ENCODE measurements around the gene MEAF6. TPM values are rescaled to one million over a fixed set of nuclear protein-coding genes. Genes with fewer than 3 reads are reported as not detected.
"Not testable (repeated sequence)": the region's sequence is repeated elsewhere in the genome, so short reads cannot be mapped to it uniquely, and the experiment has no call there.

Gene MEAF6
- total and polyA plus RNA-seq, 11 donors = 27.4 to 55.7 (median 39.6) TPM

DNA sequence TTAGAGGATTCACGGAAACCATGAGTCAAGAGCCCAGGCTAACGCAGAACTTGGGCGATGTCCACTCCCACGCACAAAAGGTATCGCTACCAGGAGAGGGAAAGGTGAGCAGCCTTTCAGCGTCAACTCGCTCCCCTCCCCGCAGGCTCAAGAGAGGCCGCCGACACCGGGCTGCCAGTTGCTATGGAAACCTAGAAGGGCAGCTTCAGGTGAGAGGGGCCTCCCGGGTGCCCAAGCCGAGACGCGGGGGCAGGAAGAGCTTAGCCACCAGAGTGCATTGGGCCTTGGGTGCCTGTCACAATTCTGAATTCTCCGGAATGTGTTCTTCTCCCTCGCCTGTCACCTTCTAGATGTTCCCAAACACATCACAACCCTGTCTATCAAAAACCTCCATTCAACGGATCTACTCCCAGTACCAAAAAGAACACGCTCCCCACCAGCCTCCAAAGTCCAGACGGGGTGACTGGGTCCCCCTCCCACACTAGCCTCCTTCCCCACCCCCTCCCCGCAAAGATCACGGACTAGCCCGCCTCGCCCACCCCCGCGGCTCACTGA, 694 bp downstream of the MEAF6 start:
- Histone ChIP-seq H3K4me1 (peaks cover 0 to 30% (median 20%) of the 10 kb centered on the region in 12 donors), H3K4me3 (peak overlapping the region; percentile 77 to 100 (median 88)), H3K36me3 (peaks cover 0 to 43% (median 37%) of the 10 kb centered on the region in 9 donors), H3K9me3 (no peaks in the 10 kb centered on the region), H3K27me3 (no peaks in the 10 kb centered on the region), H3K27ac (peak overlapping the region in 10 of 12 donors; percentile 86 to 99 (median 95))
- ATAC-seq (peak in 1 of 4 donors; percentile 3), DNase-seq (peak in 2 of 5 donors; percentile 22 to 31)
- TF ChIP-seq, protein P1, sequence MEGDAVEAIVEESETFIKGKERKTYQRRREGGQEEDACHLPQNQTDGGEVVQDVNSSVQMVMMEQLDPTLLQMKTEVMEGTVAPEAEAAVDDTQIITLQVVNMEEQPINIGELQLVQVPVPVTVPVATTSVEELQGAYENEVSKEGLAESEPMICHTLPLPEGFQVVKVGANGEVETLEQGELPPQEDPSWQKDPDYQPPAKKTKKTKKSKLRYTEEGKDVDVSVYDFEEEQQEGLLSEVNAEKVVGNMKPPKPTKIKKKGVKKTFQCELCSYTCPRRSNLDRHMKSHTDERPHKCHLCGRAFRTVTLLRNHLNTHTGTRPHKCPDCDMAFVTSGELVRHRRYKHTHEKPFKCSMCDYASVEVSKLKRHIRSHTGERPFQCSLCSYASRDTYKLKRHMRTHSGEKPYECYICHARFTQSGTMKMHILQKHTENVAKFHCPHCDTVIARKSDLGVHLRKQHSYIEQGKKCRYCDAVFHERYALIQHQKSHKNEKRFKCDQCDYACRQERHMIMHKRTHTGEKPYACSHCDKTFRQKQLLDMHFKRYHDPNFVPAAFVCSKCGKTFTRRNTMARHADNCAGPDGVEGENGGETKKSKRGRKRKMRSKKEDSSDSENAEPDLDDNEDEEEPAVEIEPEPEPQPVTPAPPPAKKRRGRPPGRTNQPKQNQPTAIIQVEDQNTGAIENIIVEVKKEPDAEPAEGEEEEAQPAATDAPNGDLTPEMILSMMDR (IDR thresholded peaks at IDR 0.05) = no peak
- TF ChIP-seq POLR2A (IDR thresholded peaks at IDR 0.05) = no peak
- intact Hi-C loops (cut with DNase I) = loop anchor here in 2 of 10 donors (2.0 to 5.0 kb wide), 3 partner anchors 38 to 81 kb away; partner anchors contain the start of genes SNIP1 (in 2 of the 2) and GNL2 (in 1 of the 2)
- 1 to 4% (median 3%) methylated on average over 21 to 26 of the region's 26 CpGs for whole genome bisulfite sequencing, 4 donors

DNA sequence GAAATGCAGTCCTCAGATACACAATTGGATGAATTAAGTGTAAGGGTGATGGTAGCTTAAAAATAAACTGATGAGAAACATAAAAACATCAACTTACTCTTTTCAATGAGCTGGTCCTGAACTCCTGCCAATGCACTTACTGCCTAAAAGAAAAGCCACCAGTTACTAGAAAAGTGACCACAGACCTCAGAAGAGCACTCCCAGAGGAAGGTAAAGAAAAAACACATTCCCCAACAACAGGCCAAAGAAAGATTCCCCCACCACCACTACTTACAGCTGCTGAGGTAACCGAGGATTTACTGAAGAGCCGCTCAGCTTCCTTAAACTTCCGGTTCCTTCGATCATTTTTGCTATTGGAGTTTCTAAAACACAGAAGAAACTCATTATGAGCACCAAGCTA, 5.4 kb downstream of the MEAF6 start:
- H3K4me1 ChIP-seq = peaks cover 0 to 25% (median 14%) of the 10 kb centered on the region in 12 donors
- no peaks in the 10 kb centered on the region for H3K27me3 ChIP-seq
- peaks cover 3 to 89% (median 81%) of the 10 kb centered on the region in 9 donors for H3K36me3 ChIP-seq
- DNase-seq = no peak
- intact Hi-C loops (cut with DNase I) = no loop called here
- no peak for ATAC-seq
- no peaks in the 10 kb centered on the region for H3K9me3 ChIP-seq
- no peak overlapping the region for H3K27ac ChIP-seq
- no peak for TF ChIP-seq POLR2A (IDR thresholded peaks at IDR 0.05)
- TF ChIP-seq, protein P1 (IDR thresholded peaks at IDR 0.05) = no peak
- no peak overlapping the region for H3K4me3 ChIP-seq
- 85 to 94% (median 88%) methylated on average over 4 of the region's 4 CpGs for WGBS, 4 donors

DNA sequence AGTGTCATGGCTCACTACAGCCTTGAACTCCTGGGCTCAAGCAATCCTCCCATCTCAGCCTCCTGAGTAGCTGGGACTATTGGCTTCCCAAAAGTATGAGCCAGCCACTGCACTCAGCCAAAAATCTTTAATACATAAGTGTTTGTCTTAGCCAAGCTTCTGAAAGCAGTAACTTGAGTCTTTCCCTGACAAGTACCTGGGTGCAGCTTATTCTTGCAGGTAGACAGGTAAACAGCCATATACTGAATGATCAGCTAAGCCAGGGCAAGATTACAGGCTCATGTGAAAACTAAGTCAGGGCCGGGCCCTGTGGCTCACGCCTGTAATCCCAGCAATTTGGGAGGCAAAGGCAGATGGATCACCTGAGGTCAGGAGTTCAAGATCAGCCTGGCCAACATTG, 7.8 kb downstream of the MEAF6 start:
- TF ChIP-seq POLR2A (IDR thresholded peaks at IDR 0.05) = no peak
- TF ChIP-seq, protein P1 (IDR thresholded peaks at IDR 0.05) = no peak
- Histone ChIP-seq H3K27ac (no peak overlapping the region), H3K4me3 (no peak overlapping the region), H3K4me1 (peaks cover 0 to 2% (median 0%) of the 10 kb centered on the region in 12 donors), H3K27me3 (no peaks in the 10 kb centered on the region), H3K36me3 (peaks cover 3 to 97% (median 87%) of the 10 kb centered on the region in 9 donors), H3K9me3 (no peaks in the 10 kb centered on the region)
- WGBS, 4 donors = 95 to 99% (median 97%) methylated on average over 2 of the region's 2 CpGs
- intact Hi-C loops (cut with DNase I) = no loop called here
- ATAC-seq = no peak
- DNase-seq = no peak

DNA sequence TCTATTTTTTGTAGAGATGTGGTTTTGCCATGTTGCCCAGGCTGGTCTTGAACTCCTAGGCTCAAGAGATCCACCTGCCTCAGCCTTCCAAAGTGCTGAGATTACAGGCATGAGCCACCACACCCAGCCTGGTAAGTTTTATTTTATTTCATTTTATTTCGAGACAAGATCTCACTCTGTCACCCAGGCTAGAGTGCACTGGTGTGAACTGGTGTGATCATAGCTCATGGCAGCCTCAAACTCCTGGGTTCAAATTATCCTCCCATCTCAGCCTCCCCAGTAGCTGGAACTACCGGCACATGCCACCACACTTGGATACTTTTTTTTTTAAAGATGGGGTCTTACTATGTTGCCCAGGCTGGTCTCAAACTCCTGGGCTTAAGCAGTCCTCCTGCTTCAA, 11.8 kb downstream of the MEAF6 start:
- DNase-seq; H3K9me3 ChIP-seq; H3K27ac ChIP-seq; H3K4me3 ChIP-seq; intact Hi-C loops (cut with DNase I); ATAC-seq; H3K27me3 ChIP-seq: not testable (repeated sequence)
- Histone ChIP-seq H3K36me3 (peaks cover 0 to 99% (median 74%) of the 10 kb centered on the region in 9 donors), H3K4me1 (peaks cover 0 to 19% (median 10%) of the 10 kb centered on the region in 12 donors)
- WGBS, 4 donors = 88 to 99% (median 97%) methylated on average over 2 of the region's 2 CpGs
